GM19023 (cell line): ENCODE results near the gene USP2.

Experiments used
- ATAC-seq: cut with Tn5 transposase; IDR thresholded peaks from one replicate; pipeline ENCODE4 v1.9.1; 2021; ENCODE audit warnings: mild to moderate bottlenecking, moderate library complexity; ENCODE audit not compliant: unreplicated experiment

The USP2 gene

DNA sequence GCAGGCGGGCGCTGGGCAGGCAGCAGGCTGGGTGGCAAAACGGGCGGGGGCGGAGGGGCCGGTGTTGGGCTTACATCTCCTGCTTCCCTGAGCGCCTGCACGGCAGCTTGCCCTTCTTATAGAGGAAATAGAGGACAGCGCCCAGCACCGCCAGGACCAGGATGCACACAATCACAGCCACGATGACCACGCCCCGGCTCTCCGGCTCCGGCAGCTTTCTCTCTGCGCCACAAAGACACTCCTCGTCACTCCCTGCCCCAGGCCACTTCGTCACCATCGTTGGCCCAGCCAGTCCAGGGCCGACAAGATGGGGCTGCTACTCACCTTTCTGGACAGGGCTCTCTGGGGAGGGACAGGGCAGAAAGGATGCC, 70.8 kb downstream of the USP2 start:
- ATAC-seq: no peak

- ATAC-seq: no peak
Measured at GRCh38 chr11:119309953-119310681, 71.4 kb downstream of the USP2 start.

- ATAC-seq: no peak
Measured at GRCh38 chr11:119309411-119309810, 72.1 kb downstream of the USP2 start.

DNA sequence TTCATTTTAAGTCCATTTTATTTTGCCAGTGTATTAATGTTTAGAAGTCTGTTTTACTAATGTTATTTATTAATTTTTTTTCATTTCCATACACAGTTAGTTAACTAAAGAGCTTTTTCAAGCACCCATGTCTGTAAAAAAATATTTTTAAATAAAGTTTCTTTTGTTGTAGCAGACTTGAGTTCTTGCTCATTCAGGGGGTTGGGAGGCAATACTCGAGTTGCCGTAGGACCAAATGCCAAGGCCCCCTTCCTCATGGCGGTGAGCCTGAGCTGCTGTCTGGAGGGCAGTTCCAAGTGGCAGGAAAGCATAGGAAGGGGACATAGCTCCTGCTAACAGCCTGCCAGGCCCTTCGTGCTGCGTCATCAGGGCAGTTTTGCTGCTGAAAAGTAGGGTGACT, 73.5 kb downstream of the USP2 start:
- no peak for ATAC-seq

DNA sequence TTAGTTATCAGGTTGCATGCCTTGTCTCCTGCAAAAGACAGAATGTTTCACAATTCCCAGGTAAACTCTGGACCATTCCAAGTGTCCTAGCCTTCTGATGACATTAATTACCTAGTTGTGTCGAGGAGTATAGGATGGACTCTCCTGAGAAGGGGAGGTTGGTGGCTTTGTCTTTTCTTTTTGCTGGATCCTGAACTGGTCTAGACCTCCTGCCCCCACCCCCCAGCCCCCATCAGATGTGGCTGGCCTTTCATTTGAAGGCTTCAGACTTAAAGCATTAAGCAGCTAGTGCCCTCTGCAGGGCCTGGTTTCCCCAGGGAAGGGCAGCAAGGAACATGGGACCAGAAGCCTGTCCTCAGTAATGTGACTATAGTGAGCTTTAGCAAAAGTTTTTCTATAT, 74.3 kb downstream of the USP2 start:
- ATAC-seq: no peak

- ATAC-seq: no peak
Measured at GRCh38 chr11:119306373-119306890, 75.1 kb downstream of the USP2 start.

GRCh38 chr11:119305556-119306372, 75.7 kb downstream of the USP2 start:
- no peak for ATAC-seq
